Spleen (tissue), 11 donors: ENCODE measurements around the gene KLHL35. TPM values are rescaled to one million over a fixed set of nuclear protein-coding genes. Genes with fewer than 3 reads are reported as not detected.
A peak's percentile ranks its signal among the peaks of the same experiment; 100 is the strongest.

ENCODE experiments used
- DNase-seq: peaks from one replicate; pipeline ENCODE4 v3.0.0-alpha.2; 2020
- H3K27ac ChIP-seq, 8 donors: fragments of 200-600 bp; sonication (generic) in 7 of 8; 1 replicate in 4 of 8; 2 replicates in 4 of 8; pipeline versions ENCODE4 v1.5.0 to v1.8.0; 2016 to 2021; ENCODE audit warnings: inconsistent platforms in 4 of 8, mild to moderate bottlenecking in 4 of 8, moderate library complexity in 1 of 8
- H3K27me3 ChIP-seq, 7 donors: fragments of 200-600 bp; sonication (generic) in 6 of 7; replicated peaks in 1 of 7; 1 replicate in 4 of 7; 2 replicates in 3 of 7; pipeline versions ENCODE4 v1.5.0 to v1.8.0; 2016 to 2021; ENCODE audit warnings: inconsistent platforms in 3 of 7, mild to moderate bottlenecking in 1 of 7
- H3K36me3 ChIP-seq, 6 donors: fragments of 200-600 bp; sonication (generic) in 5 of 6; 1 replicate in 4 of 6; 2 replicates in 2 of 6; pipeline versions ENCODE4 v1.5.0 to v1.8.0; 2016 to 2021; ENCODE audit warnings: inconsistent platforms in 2 of 6
- H3K4me1 ChIP-seq, 6 donors: fragments of 200-600 bp; sonication (generic) in 5 of 6; 1 replicate in 3 of 6; 2 replicates in 3 of 6; pipeline versions ENCODE4 v1.5.0 to v1.8.0; 2016 to 2021; ENCODE audit warnings: inconsistent platforms in 3 of 6
- H3K4me3 ChIP-seq, 8 donors: fragments of 200-600 bp; sonication (generic) in 7 of 8; 1 replicate in 4 of 8; 2 replicates in 4 of 8; pipeline versions ENCODE4 v1.5.0 to v1.8.0; 2016 to 2021; ENCODE audit warnings: inconsistent platforms in 4 of 8, mild to moderate bottlenecking in 4 of 8, moderate library complexity in 2 of 8
- H3K9me3 ChIP-seq, 8 donors: fragments of 200-600 bp; sonication (generic) in 7 of 8; 1 replicate in 4 of 8; 2 replicates in 4 of 8; pipeline versions ENCODE4 v1.5.0 to v1.8.0; 2016 to 2021; ENCODE audit warnings: inconsistent platforms in 4 of 8
- CTCF ChIP-seq, 11 experiments: fragments of 200-600 bp in 7 of 11; fragments of 450-650 bp in 4 of 11; sonication (generic) in 4 of 11; IDR thresholded peaks in 8 of 11; conservative IDR thresholded peaks in 3 of 11; 1 replicate in 7 of 11; 2 replicates in 4 of 11; pipeline versions ENCODE4 v1.4.0 to v1.8.0; 2016 to 2021; ENCODE audit warnings: antibody characterized with exemption in 11 of 11, inconsistent platforms in 4 of 11, mild to moderate bottlenecking in 1 of 11
- POLR2A ChIP-seq, 3 donors: fragments of 450-650 bp; IDR thresholded peaks; one replicate each; pipeline ENCODE4 v1.5.1; 2017; ENCODE audit warnings: antibody characterized with exemption in 3 of 3, mild to moderate bottlenecking in 1 of 3
- POLR2AphosphoS5 ChIP-seq, 3 donors: sonication (generic); formaldehyde crosslinking; IDR thresholded peaks; one replicate each; pipeline ENCODE4 v1.5.1; 2017; ENCODE audit warnings: antibody characterized with exemption in 3 of 3
- WGBS, 5 donors: extraction: QIAGEN DNeasy Blood & Tissue Kit in 3 of 5; methylation state at CpG; one replicate each; pipeline versions ENCODE4 v1.1.5 to v1.1.7; 2013 to 2018; 5-methylcytosine and 5-hydroxymethylcytosine counted together
- intact Hi-C: fragments of 100-400 bp; cut with DNase I; formaldehyde crosslinking; loops from one replicate; pipeline ENCODE4 v1.15.0; 2023; ENCODE audit warnings: low total_unique reads
- polyA plus RNA-seq, 3 donors: library from polyadenylated mRNA; stranded (reverse); fragments of 200-250 nt; gene quantifications; one replicate each; pipeline ENCODE4 v1.2.1, GENCODE V29; 2013
- total RNA-seq, 7 donors: library from RNA; depleted of rRNA in 3 of 7; stranded (reverse); fragments of >200 nt in 3 of 7; fragmentation: NEBNext Ultra II Directional in 4 of 7; extraction: Animal tissue kit (Norgen Biotek cat#: 25700) in 4 of 7; gene quantifications; one replicate each; pipeline versions ENCODE4 v1.1.0 to v1.2.1, GENCODE V29; 2016 to 2021
- donor health status: healthy with polysubstance abuse.
- donor health status: DM: no; HTN: no; CAD: no; lungs with moderate emphysema.
- donor health status: DM: no; HTN: no; CAD: no.
- donor health status: Bipolar disorder and iron deficiency.
- donor health status: healthy.
- donor health status: DM: no; HTN: no; CAD: no.
- donor health status: DM: yes; HTN: yes; CAD: no.

The KLHL35 gene
- total and polyA plus RNA-seq, 10 donors: 0.19 to 3.8 (median 2.1) TPM

GRCh38 chr11:75456596-75457183, 23.7 kb upstream of the KLHL35 start:
- TF ChIP-seq POLR2AphosphoS5 (IDR thresholded peaks at IDR 0.05): no peak
- no peak for TF ChIP-seq POLR2A (IDR thresholded peaks at IDR 0.05)
- no peak for TF ChIP-seq CTCF (IDR thresholded peaks at IDR 0.05 in 8 of 11, conservative IDR thresholded peaks at IDR 0.05 in 3 of 11)
- no peak overlapping the region for H3K4me3 ChIP-seq
- no peak for DNase-seq
- peaks cover 0 to 15% (median 2%) of the 10 kb centered on the region in 6 donors for H3K4me1 ChIP-seq
- WGBS, 5 donors: 54 to 84% (median 76%) methylated on average over 8 to 14 of the region's 14 CpGs
- peak overlapping the region in 3 of 8 donors; percentile 30 to 45 (median 33) for H3K27ac ChIP-seq
- peaks cover 0 to 53% (median 2%) of the 10 kb centered on the region in 6 donors for H3K36me3 ChIP-seq
- H3K27me3 ChIP-seq: no peaks in the 10 kb centered on the region
- H3K9me3 ChIP-seq: no peaks in the 10 kb centered on the region
- intact Hi-C loops: no loop called here

GRCh38 chr11:75454987-75455386, 22.0 kb upstream of the KLHL35 start:
- H3K27ac ChIP-seq: no peak overlapping the region
- intact Hi-C loops: no loop called here
- TF ChIP-seq POLR2A (IDR thresholded peaks at IDR 0.05): no peak
- TF ChIP-seq POLR2AphosphoS5 (IDR thresholded peaks at IDR 0.05): no peak
- TF ChIP-seq CTCF (IDR thresholded peaks at IDR 0.05 in 8 of 11, conservative IDR thresholded peaks at IDR 0.05 in 3 of 11): no peak
- peaks cover 0 to 15% (median 0%) of the 10 kb centered on the region in 6 donors for H3K4me1 ChIP-seq
- DNase-seq: no peak
- H3K27me3 ChIP-seq: no peaks in the 10 kb centered on the region
- peaks cover 0 to 5% (median 0%) of the 10 kb centered on the region in 8 donors for H3K9me3 ChIP-seq
- peaks cover 0 to 63% (median 2%) of the 10 kb centered on the region in 6 donors for H3K36me3 ChIP-seq
- no peak overlapping the region for H3K4me3 ChIP-seq
- 78 to 86% (median 85%) methylated on average over 3 to 5 of the region's 5 CpGs for WGBS, 5 donors

GRCh38 chr11:75453916-75454655, 21.1 kb upstream of the KLHL35 start:
- Histone ChIP-seq H3K4me1 (peaks cover 0 to 15% (median 0%) of the 10 kb centered on the region in 6 donors), H3K9me3 (peaks cover 0 to 5% (median 0%) of the 10 kb centered on the region in 8 donors), H3K4me3 (no peak overlapping the region), H3K27me3 (no peaks in the 10 kb centered on the region), H3K27ac (no peak overlapping the region), H3K36me3 (peaks cover 0 to 67% (median 2%) of the 10 kb centered on the region in 6 donors)
- intact Hi-C loops: no loop called here
- 80 to 87% (median 85%) methylated on average over 9 of the region's 9 CpGs for WGBS, 5 donors
- no peak for DNase-seq
- TF ChIP-seq POLR2AphosphoS5 (IDR thresholded peaks at IDR 0.05): peak in 1 of 3 donors; percentile 7
- no peak for TF ChIP-seq POLR2A (IDR thresholded peaks at IDR 0.05)
- no peak for TF ChIP-seq CTCF (IDR thresholded peaks at IDR 0.05 in 8 of 11, conservative IDR thresholded peaks at IDR 0.05 in 3 of 11)
